Limb (tissue), 2 donors: Measurements from ENCODE around the gene SRSF10.
"Not testable (repeated sequence)": the region's sequence is repeated elsewhere in the genome, so short reads cannot be mapped to it uniquely, and the experiment has no call there.

Experiments
- DNase-seq, 2 donors: peaks; one replicate each; pipeline ENCODE4 v3.0.0-alpha.2; 2016; ENCODE audit errors: extremely low spot score in 2 of 2

SRSF10 gene

DNA sequence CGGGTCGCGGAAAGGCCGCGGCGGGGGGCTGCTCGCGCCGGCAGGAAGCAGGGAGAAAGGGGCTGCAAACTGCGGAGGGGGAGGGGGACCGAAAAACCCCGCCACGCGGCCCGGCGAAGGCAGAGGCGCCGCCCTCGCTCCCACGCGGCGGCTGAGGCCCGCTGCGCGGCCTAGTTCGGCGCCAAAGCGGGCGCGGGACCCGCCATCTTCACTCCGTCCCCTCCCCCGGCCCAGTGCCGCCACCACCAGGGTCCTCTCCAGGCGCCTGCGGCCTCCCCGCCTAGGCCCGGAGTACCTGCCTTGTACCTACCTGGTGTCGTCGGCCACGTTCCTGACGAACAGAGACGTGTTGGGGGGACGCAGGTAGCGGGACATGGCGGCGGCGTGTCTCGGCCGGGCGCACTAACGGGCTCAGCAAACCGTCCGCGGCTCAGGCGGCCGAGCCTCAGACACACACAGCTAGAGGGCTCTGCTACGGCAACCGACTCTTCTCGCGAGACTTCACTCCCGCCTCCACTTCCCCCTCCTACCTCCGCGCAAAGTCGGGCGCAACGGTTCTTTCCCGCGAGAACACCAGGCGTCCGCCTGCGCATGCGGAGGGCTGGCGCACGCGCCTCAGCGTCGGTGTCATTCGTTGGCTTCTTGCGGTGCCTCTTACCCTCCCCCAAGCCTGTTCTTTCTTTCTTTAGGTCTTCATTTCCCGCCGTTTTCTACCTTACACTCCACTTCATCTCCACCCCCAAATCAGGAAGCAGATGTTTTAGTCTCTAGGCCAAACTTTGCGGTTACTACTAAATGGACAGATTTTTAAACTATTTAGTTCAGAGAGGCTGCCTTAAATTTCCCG is at the start of gene SRSF10:
TSS of gene SRSF10 (minus strand) at position 447 of the 847 bp plus-strand sequence. CDS start at position 375, 72 bp downstream.
- DNase-seq = peak; percentile 98

DNA sequence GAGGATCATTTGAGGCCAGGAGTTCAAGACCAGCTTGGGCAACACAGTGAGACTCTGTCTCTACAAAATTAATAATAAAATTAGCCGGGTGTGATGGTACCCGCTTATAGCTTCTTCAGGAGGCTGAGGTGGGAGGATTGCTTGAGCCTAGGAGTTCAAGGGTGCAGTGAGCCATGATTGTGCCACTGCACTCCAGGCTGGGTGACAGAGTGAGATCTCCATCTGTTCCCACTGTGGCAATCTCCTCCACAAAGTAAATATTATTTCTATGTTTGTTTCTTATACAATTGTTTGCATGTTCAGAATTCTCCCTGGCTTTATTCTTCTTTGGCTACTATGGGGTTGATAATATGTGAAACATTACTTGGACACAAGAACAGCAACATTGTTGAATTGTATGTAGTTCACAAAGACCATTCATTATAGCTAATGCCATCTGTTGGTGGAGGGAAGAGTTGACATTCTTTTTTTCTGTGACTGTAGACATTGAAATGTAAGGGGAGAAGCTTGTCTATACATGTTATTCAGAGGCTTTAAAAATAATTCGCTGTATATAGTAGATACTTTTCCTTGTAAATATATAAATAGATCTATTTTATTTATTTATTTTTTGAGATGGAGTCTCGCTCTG is 47.8 kb upstream of the SRSF10 start:
- DNase-seq = peak in 1 of 2 donors; percentile 79

DNA sequence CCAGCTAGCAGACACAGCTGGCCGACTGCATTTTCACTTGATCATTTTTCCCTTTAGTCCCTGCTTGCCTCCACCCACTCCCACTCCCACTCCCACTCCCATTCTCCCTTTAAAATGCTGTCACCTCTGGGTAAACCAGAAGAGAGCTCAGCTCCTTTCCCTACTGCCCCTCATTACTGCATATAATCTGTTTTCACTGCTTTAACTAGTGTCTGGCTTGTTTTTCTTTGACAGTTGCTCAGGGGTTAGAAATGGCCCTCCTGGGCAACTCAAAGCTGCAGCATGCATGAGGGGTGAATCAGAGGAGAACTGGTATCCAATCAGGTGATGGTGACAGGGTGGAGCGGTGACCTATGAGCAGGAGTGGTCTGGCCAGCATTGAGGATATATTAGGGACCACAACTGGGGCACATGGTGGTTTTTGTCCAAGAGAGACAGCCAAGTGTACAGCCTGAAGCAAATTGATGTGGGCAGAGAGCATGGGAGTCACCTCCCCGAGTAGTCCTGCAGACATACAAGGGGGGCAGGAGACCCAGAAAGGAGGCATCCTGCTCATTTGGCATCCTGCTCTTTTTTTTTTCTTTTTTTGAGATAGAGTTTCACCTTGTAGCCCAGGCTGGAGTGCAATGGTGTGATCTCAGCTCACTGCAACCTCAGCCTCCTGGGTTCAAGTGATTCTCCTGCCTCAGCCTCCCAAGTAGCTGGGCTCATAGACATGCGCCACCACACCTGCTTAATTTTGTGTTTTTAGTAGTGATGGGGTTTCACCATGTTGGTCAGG is 42.6 kb upstream of the SRSF10 start:
- no peak for DNase-seq

- no peak for DNase-seq
Measured at GRCh38 chr1:24021403-24022266, 41.5 kb upstream of the SRSF10 start.

DNA sequence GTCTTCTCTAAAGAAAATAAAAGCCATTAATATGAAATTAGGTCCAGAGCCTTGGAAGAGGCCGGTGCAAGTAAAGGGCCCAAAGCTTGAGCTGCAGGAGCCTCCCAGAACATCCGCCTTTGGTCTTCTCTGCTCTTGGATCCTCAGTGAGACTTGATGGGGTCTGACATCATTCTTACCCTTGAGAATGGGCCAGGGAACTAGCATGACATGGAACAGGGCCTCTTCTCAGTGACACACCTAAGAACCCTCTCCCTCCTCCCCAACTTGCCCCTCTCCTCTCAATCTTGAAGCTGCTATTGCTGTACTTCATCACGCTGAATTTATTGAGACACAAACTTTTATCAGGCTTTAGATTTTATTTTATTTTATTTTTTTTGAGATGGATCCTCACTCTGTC is 40.3 kb upstream of the SRSF10 start:
- DNase-seq = no peak

DNA sequence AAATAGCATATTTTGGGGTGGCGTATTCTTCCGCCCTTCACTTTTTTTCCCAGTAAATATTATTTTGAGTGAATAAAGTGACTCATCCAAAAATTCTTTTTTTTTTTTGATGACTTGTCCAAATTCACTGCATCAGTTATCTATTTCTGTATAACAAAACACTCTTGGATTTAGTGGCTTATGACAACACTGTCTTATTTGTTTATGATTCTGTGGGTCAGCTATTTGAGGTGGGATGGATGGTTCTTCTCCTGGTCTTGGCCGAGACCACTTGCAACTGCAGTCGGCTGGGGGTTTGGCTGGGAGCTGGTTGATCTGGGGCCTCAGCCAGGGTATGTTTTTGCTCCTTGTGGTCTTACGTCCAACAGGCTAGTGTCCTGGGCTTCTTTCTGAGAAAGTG is 39.9 kb upstream of the SRSF10 start:
- peak in 1 of 2 donors; percentile 51 for DNase-seq

DNA sequence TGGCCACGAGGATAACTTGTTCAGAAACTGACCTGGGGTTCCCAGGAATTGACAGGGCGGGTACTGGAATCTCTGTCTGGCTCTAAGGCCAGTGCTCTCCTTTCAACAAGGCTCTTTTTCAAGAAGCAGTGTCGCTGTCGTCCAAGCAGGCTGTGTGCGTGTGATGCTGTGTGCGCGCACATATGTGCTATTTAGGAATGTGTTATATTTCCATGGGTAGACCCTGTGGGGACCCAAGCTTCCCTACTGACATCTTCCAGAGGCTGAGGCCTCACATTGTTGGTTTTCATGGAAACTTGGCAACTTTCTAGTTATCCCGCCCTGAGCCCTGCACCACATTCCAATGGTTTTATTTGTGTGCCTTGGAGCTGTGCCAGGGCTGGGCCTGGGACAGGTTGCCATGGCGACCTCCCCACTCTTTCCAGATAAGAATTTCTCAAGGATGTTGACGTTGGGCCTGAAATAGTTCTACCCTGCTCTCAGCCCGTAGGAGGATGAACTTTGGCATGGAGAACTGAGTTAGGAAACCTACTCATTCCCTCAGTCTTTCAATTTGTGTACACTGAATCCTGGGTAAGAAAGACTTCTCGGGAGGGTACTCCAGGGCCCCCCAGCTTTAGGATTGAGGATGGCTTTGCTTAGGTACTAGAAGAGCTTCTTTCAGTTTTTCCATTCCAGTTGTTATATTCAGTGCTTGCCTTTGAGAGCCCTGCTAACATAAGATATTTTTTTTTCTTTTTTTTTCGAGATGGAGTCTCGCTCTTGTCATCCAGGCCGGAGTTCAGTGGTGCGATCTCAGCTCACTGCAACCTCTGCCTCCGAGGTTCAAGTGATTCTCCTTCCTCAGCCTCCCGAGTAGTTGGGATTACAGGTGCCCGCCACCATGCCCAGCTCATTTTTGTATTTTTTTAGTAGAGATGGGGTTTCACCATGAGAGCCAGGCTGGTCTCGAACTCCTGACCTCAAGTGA is 38.8 kb upstream of the SRSF10 start:
- DNase-seq = peak; percentile 96 to 97

GRCh38 chr1:24015221-24016210 is 35.4 kb upstream of the SRSF10 start:
- peak in 1 of 2 donors; percentile 88 for DNase-seq

GRCh38 chr1:24012878-24013277 is 32.8 kb upstream of the SRSF10 start:
- DNase-seq = not testable (repeated sequence)

GRCh38 chr1:24010650-24011049 is 30.5 kb upstream of the SRSF10 start:
- DNase-seq = no peak

DNA sequence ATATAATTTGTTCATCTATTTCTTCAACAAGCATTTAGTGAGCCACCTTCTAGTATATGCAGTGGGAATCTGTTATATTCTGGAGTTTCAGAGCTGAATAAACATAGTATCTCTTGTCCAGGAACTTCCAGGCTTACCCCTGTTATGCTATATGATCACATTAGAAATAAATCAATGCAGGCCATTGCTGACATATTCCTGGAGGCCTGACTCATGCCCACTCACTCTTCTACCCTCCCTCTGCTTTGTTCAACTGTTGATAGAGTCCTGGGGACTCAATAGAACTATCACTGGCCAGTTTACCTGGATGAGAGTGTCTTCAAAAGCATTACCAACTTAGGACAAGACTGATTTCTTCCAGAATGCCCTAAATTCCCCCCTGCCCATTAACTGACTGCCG is 29.3 kb upstream of the SRSF10 start:
- no peak for DNase-seq

GRCh38 chr1:24008574-24009184 is 28.6 kb upstream of the SRSF10 start:
- DNase-seq = not testable (repeated sequence)

DNA sequence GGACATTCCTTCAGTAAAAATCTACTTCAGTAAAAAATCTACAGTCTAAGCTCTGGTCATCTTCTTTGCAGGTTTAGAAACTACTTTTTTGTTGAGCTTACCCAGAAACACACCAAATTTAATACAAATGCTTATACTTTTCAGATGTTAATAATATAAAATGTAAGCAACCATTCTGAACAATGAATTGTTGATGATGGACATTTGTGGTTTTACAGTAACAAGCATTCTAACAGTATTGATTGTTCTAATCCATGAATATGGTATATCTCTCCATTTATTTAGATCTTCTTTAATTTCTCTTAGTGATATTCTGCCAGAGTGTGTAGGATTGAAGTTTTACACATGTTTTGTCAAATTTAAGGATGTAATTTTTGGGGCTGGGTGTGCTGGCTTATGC is 27.0 kb upstream of the SRSF10 start:
- no peak for DNase-seq

DNA sequence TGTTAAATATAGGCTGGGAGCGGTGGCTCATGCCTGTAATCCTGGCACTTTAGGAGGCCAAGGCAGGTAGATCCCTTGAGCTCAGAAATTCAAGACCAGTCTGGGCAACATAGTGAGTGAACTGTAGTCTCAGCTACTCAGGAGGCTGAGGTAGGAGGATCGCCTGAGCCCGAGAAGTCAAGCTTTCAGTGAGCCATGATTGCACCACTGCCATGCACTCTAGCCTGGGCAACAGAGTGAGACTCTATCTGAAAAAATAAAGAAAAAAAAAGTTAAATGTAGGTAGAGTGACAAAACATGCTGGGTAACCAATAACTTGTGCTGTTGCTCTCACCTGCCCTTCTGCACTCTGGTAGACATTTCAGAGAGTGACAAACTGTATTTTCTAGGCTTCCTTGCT is 25.0 kb upstream of the SRSF10 start:
- DNase-seq = no peak

- DNase-seq = no peak
Measured at GRCh38 chr1:24004132-24004531, 24.0 kb upstream of the SRSF10 start.

DNA sequence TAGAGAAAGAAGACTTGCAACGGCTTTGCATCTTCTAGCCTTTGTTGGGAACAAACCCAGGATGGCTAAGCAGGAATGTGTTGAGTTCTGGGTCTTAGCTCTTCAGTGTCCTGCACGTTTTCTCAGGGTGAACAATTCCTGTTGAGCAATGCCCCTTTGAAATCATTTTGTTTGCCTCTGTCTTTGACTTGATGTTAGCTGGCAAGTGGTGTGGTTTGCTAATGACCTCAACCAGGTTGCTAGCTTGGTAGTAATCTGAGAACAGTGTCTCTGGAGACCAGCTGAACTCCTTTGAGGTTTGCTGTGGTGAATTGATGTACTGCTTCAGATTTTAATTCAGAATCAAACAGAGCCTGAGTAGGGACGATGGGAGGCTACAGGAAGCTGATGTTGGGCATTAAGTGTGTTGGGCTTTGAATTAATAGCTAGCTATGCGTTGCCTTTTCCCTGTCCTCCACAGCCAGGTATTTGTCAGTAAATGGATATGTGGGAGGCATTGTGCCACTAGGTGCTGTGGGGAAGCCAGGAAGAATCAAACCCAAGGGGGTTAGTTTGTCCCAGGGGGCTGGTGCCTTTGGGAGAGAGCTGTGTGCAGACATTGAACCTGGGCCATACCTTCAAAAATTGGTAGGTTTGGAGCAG is 23.3 kb upstream of the SRSF10 start:
- DNase-seq = no peak

DNA sequence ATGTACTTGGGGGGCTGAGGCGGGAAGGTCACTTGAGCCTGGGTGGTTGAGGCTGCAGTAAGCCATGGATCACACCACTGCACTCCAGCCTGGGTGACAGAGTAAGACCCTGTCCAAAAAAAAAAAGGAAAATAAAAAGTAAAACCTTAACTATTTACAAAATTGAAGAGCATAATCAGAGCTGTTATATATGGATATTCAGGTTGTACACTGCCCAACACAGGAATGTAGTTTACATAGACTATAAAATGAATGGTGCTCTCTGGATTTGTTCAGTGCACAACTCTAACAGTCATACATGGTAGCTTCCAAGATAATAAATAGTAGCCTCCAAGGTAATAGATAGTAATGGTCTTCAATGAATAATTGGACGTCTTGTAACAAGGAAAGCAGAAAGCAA is 22.6 kb upstream of the SRSF10 start:
- no peak for DNase-seq

GRCh38 chr1:23999156-23999671 is 19.1 kb upstream of the SRSF10 start:
- no peak for DNase-seq
